A673 (cell line): Measurements from ENCODE around the gene PARD3.

Experiments
- EZH2 ChIP-seq: fragments of 200-600 bp; sonication (generic); IDR thresholded peaks from 2 replicates; pipeline ENCODE4 v1.6.1; 2017; ENCODE audit warnings: borderline replicate concordance, low read depth, mild to moderate bottlenecking, mixed read lengths, antibody characterized with exemption, low read length; ENCODE audit not compliant: poor library complexity, severe bottlenecking
- TF ChIP-seq, protein P1 (sequence below): fragments of 300-800, 200-600 bp; sonication (generic); conservative IDR thresholded peaks from 2 replicates; pipeline ENCODE4 v1.5.1; 2017; ENCODE audit warnings: low read depth, mild to moderate bottlenecking, antibody characterized with exemption, low read length, moderate library complexity, mixed read lengths

GRCh38 chr10:34377833-34378232, 437.3 kb downstream of the PARD3 start:
- TF ChIP-seq, protein P1, sequence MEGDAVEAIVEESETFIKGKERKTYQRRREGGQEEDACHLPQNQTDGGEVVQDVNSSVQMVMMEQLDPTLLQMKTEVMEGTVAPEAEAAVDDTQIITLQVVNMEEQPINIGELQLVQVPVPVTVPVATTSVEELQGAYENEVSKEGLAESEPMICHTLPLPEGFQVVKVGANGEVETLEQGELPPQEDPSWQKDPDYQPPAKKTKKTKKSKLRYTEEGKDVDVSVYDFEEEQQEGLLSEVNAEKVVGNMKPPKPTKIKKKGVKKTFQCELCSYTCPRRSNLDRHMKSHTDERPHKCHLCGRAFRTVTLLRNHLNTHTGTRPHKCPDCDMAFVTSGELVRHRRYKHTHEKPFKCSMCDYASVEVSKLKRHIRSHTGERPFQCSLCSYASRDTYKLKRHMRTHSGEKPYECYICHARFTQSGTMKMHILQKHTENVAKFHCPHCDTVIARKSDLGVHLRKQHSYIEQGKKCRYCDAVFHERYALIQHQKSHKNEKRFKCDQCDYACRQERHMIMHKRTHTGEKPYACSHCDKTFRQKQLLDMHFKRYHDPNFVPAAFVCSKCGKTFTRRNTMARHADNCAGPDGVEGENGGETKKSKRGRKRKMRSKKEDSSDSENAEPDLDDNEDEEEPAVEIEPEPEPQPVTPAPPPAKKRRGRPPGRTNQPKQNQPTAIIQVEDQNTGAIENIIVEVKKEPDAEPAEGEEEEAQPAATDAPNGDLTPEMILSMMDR = no peak
- TF ChIP-seq EZH2 = no peak
